GM21515 (cell line): ENCODE data around the gene NRAS.

ENCODE experiments used
- ATAC-seq: cut with Tn5 transposase; IDR thresholded peaks from one replicate; pipeline ENCODE4 v1.9.1; 2021; ENCODE audit not compliant: unreplicated experiment

Gene NRAS

GRCh38 chr1:114728553-114728952 lies 12.0 kb upstream of the NRAS start:
- ATAC-seq, result no peak

- no peak for ATAC-seq
Measured at GRCh38 chr1:114725230-114725629, 8.7 kb upstream of the NRAS start.

GRCh38 chr1:114723915-114724314 lies 7.3 kb upstream of the NRAS start:
- no peak for ATAC-seq

- no peak for ATAC-seq
Measured at GRCh38 chr1:114723457-114723856, 6.9 kb upstream of the NRAS start.

- ATAC-seq, result no peak
Measured at GRCh38 chr1:114720492-114720891, 3.9 kb upstream of the NRAS start.

- ATAC-seq, result no peak
Measured at GRCh38 chr1:114719424-114719787, 2.8 kb upstream of the NRAS start.

- ATAC-seq, result no peak
Measured at GRCh38 chr1:114718661-114719423, 2.3 kb upstream of the NRAS start.

GRCh38 chr1:114715952-114716303 lies 643 bp downstream of the NRAS start:
- no peak for ATAC-seq

GRCh38 chr1:114712977-114713376 lies 3.6 kb downstream of the NRAS start:
- ATAC-seq, result no peak

- no peak for ATAC-seq
Measured at GRCh38 chr1:114710360-114710759, 6.2 kb downstream of the NRAS start.

GRCh38 chr1:114707604-114708003 lies 9.0 kb downstream of the NRAS start:
- no peak for ATAC-seq

- peak; percentile 57 for ATAC-seq
Measured at GRCh38 chr1:114703242-114703641, 13.3 kb downstream of the NRAS start.

GRCh38 chr1:114702737-114703136 lies 13.8 kb downstream of the NRAS start:
- ATAC-seq, result no peak

- no peak for ATAC-seq
Measured at GRCh38 chr1:114701931-114702330, 14.6 kb downstream of the NRAS start.

- ATAC-seq, result no peak
Measured at GRCh38 chr1:114700036-114700600, 16.5 kb downstream of the NRAS start.

- ATAC-seq, result no peak
Measured at GRCh38 chr1:114696810-114697209, 19.8 kb downstream of the NRAS start.

- ATAC-seq, result no peak
Measured at GRCh38 chr1:114695430-114696058, 21.0 kb downstream of the NRAS start, which contains the start of gene AMPD1. Gene AMPD1 (minus strand): TSS chr1:114695546. CDS start chr1:114695471, 75 bp downstream.

- ATAC-seq, result no peak
Measured at GRCh38 chr1:114694540-114695310, 21.8 kb downstream of the NRAS start.

GRCh38 chr1:114692947-114693346 lies 23.6 kb downstream of the NRAS start:
- ATAC-seq, result no peak

- no peak for ATAC-seq
Measured at GRCh38 chr1:114691061-114691460, 25.5 kb downstream of the NRAS start.

GRCh38 chr1:114690148-114690547 lies 26.4 kb downstream of the NRAS start:
- ATAC-seq, result no peak

GRCh38 chr1:114688526-114688925 lies 28.0 kb downstream of the NRAS start:
- no peak for ATAC-seq
